GM23338 (cell line): ENCODE data around the gene ASAP2. TPM values are rescaled to one million over a fixed set of nuclear protein-coding genes. Genes with fewer than 3 reads are reported as not detected.

Experiments
- ATAC-seq: fragments of 200-7000 bp; cut with Tn5 transposase; 3 replicates; pipeline ENCODE4 v1.9.1; 2020
- DNase-seq: peaks from one replicate; pipeline ENCODE4 v3.0.0-alpha.2; 2015; ENCODE audit warnings: low spot score
- H2AFZ ChIP-seq: fragments of 200-600 bp; sonication (generic); 2 replicates; pipeline ENCODE4 v1.8.0; 2016; ENCODE audit warnings: antibody characterized with exemption, mild to moderate bottlenecking, moderate library complexity
- H3F3A ChIP-seq: fragments of 200-600 bp; sonication (generic); replicated peaks from 2 replicates; pipeline ENCODE4 v1.8.0; 2017; ENCODE audit warnings: antibody characterized with exemption, mixed run types, low read depth
- H3K27ac ChIP-seq: fragments of 200-600 bp; sonication (generic); 2 replicates; pipeline ENCODE4 v1.6.1; 2016; ENCODE audit warnings: low read depth
- H3K27me3 ChIP-seq: fragments of 200-600 bp; sonication (generic); 2 replicates; pipeline ENCODE4 v1.8.0; 2016; ENCODE audit warnings: mild to moderate bottlenecking, mixed run types, moderate library complexity; ENCODE audit not compliant: insufficient read depth
- H3K36me3 ChIP-seq: fragments of 200-600 bp; sonication (generic); 2 replicates; pipeline ENCODE4 v1.8.0; 2016; ENCODE audit warnings: mild to moderate bottlenecking; ENCODE audit not compliant: insufficient read depth
- H3K4me1 ChIP-seq: fragments of 200-600 bp; sonication (generic); 2 replicates; pipeline ENCODE4 v1.8.0; 2016; ENCODE audit warnings: mild to moderate bottlenecking, moderate library complexity; ENCODE audit not compliant: insufficient read depth
- H3K4me2 ChIP-seq: fragments of 200-600 bp; sonication (generic); 2 replicates; pipeline ENCODE4 v1.7.1; 2017; ENCODE audit warnings: mixed run types
- H3K4me3 ChIP-seq: fragments of 200-600 bp; sonication (generic); 2 replicates; pipeline ENCODE4 v1.6.1; 2016; ENCODE audit warnings: mixed run types
- H3K79me2 ChIP-seq: fragments of 200-600 bp; sonication (generic); replicated peaks from 2 replicates; pipeline ENCODE4 v1.8.0; 2017; ENCODE audit warnings: mild to moderate bottlenecking; ENCODE audit not compliant: insufficient read depth
- H3K9me2 ChIP-seq: fragments of 200-600 bp; sonication (generic); 2 replicates; pipeline ENCODE4 v1.8.0; 2017; ENCODE audit not compliant: insufficient read depth
- H4K20me1 ChIP-seq: fragments of 200-600 bp; sonication (generic); replicated peaks from 2 replicates; pipeline ENCODE4 v1.8.0; 2017; ENCODE audit warnings: mild to moderate bottlenecking; ENCODE audit not compliant: insufficient read depth
- H3K27ac Mint-ChIP-seq: 2 replicates; pipeline ENCODE4 v1.8.0; 2020; ENCODE audit warnings: inconsistent platforms, mild to moderate bottlenecking, moderate library complexity, mixed read lengths
- H3K27me3 Mint-ChIP-seq: 3 replicates; pipeline ENCODE4 v1.8.0; 2022; ENCODE audit warnings: low read depth, mild to moderate bottlenecking, moderate library complexity, mixed read lengths, inconsistent platforms; ENCODE audit not compliant: insufficient read depth, poor library complexity
- H3K36me3 Mint-ChIP-seq: 3 replicates; pipeline ENCODE4 v1.8.0; 2021; ENCODE audit warnings: low read depth, mild to moderate bottlenecking, inconsistent platforms, moderate library complexity, mixed read lengths
- H3K4me1 Mint-ChIP-seq: 3 replicates; pipeline ENCODE4 v1.8.0; 2020; ENCODE audit warnings: mild to moderate bottlenecking, inconsistent platforms, mixed read lengths
- H3K4me3 Mint-ChIP-seq: 3 replicates; pipeline ENCODE4 v1.8.0; 2021; ENCODE audit warnings: moderate library complexity, mild to moderate bottlenecking, inconsistent platforms, mixed read lengths
- H3K9me3 Mint-ChIP-seq: 3 replicates; pipeline ENCODE4 v1.8.0; 2020; ENCODE audit warnings: moderate library complexity, mild to moderate bottlenecking, inconsistent platforms, mixed read lengths
- CREB1 ChIP-seq: fragments of 250-450 bp; sonication (Bioruptor Pico); IDR thresholded peaks from 2 replicates; pipeline ENCODE4 v1.5.0; 2020; ENCODE audit warnings: low read depth, mild to moderate bottlenecking, moderate library complexity
- CTCF ChIP-seq, 2 experiments: fragments of 200-600 bp in 1 of 2; sonication (generic) in 1 of 2; conservative IDR thresholded peaks; 2 replicates each; pipeline versions ENCODE4 v1.5.1 to v1.6.1; 2016 to 2017; ENCODE audit warnings: antibody characterized with exemption in 2 of 2, low read depth in 2 of 2, mild to moderate bottlenecking in 2 of 2, moderate library complexity in 1 of 2
- ETS1 ChIP-seq: IDR thresholded peaks from 2 replicates; pipeline ENCODE4 v1.6.1; 2016; ENCODE audit warnings: antibody characterized with exemption
- EZH2 ChIP-seq: fragments of 200-600 bp; sonication (generic); IDR thresholded peaks from one replicate; pipeline ENCODE4 v1.8.0; 2017; ENCODE audit warnings: antibody characterized with exemption, mild to moderate bottlenecking, low read depth; ENCODE audit not compliant: unreplicated experiment
- EZH2phosphoT487 ChIP-seq: fragments of 200-600 bp; sonication (generic); IDR thresholded peaks from one replicate; pipeline ENCODE4 v1.8.1; 2018; ENCODE audit warnings: antibody characterized with exemption; ENCODE audit not compliant: unreplicated experiment
- JUNB ChIP-seq: IDR thresholded peaks from one replicate; pipeline ENCODE4 v1.6.1; 2016; ENCODE audit warnings: antibody characterized with exemption; ENCODE audit not compliant: unreplicated experiment
- NANOG ChIP-seq: IDR thresholded peaks from 2 replicates; pipeline ENCODE4 v1.6.1; 2016; ENCODE audit warnings: antibody characterized with exemption, borderline replicate concordance
- POLR2AphosphoS5 ChIP-seq: IDR thresholded peaks from 2 replicates; pipeline ENCODE4 v1.6.1; 2016; ENCODE audit warnings: antibody characterized with exemption, low read depth
- REST ChIP-seq: IDR thresholded peaks from one replicate; pipeline ENCODE4 v1.6.1; 2018; ENCODE audit warnings: antibody characterized with exemption; ENCODE audit not compliant: unreplicated experiment
- STAT1 ChIP-seq: IDR thresholded peaks from one replicate; pipeline ENCODE4 v1.6.1; 2016; ENCODE audit warnings: antibody characterized with exemption; ENCODE audit not compliant: unreplicated experiment
- ZNF114 ChIP-seq: fragments of 250-450 bp; sonication (Bioruptor Pico); IDR thresholded peaks from 2 replicates; pipeline ENCODE4 v1.5.0; 2020; ENCODE audit warnings: mild to moderate bottlenecking, moderate library complexity
- ZNF331 ChIP-seq: fragments of 250-450 bp; sonication (Bioruptor Pico); IDR thresholded peaks from 2 replicates; pipeline ENCODE4 v1.5.0; 2020; ENCODE audit warnings: low read depth, mild to moderate bottlenecking, moderate library complexity
- ZNF462 ChIP-seq: fragments of 250-450 bp; sonication (Bioruptor Pico); IDR thresholded peaks from 2 replicates; pipeline ENCODE4 v1.5.0; 2020; ENCODE audit warnings: mild to moderate bottlenecking, moderate library complexity
- polyA plus RNA-seq: library from polyadenylated mRNA; unstranded; fragments of >200 nt; fragmentation: Nextera tagmentation; extraction: Ambion mirVana; gene quantifications from 2 replicates; pipeline ENCODE4 v1.2.1, GENCODE V29; 2016
- total RNA-seq: library from RNA; depleted of rRNA; stranded (reverse); fragments of >200 nt; shearing (Covaris generic); gene quantifications from 2 replicates; pipeline ENCODE4 v1.2.3, GENCODE V29; 2014

The ASAP2 gene
- total and polyA plus RNA-seq, 2 experiments from 2014 or later = 2.6 to 15.6 TPM

- H4K20me1 ChIP-seq = 0 out of 2 replicates have a peak, but pooled peaks cover under 1% of the 10 kb centered on the region
- H3K4me2 ChIP-seq = no peak overlapping the region
- no peak for DNase-seq
- H3K79me2 ChIP-seq = no peaks in the 10 kb centered on the region
- no peak overlapping the region for H3K27ac ChIP-seq
- Mint-ChIP-seq H3K4me3 (no peak overlapping the region), H3K27ac (no peak overlapping the region), H3K36me3 (no peaks in the 10 kb centered on the region), H3K4me1 (peaks cover 25% of the 10 kb centered on the region), H3K27me3 (peaks cover 16% of the 10 kb centered on the region), H3K9me3 (no peaks in the 10 kb centered on the region)
- no peak for ATAC-seq
- H3K4me3 ChIP-seq = no peak overlapping the region
- H3K9me2 ChIP-seq = no peaks in the 10 kb centered on the region
- H3K27me3 ChIP-seq = no peaks in the 10 kb centered on the region
- no peak overlapping the region for H2AFZ ChIP-seq
- H3K36me3 ChIP-seq = no peaks in the 10 kb centered on the region
- H3K4me1 ChIP-seq = no peaks in the 10 kb centered on the region; the same call in 1 of the 2 replicates
- no peak for TF ChIP-seq NANOG
- TF ChIP-seq REST = no peak
- no peak for TF ChIP-seq CREB1
- TF ChIP-seq STAT1 = no peak
- TF ChIP-seq ETS1 = no peak
- TF ChIP-seq ZNF114 = no peak
- no peak for TF ChIP-seq EZH2
- no peak for TF ChIP-seq JUNB
- TF ChIP-seq EZH2phosphoT487 = no peak
- TF ChIP-seq ZNF331 = no peak
- TF ChIP-seq CTCF (conservative IDR thresholded peaks at IDR 0.05; ENCODE audit: low read depth in 2 of 2) = no peak
- no peak for TF ChIP-seq ZNF462 (CRISPR knock-in tag)
- no peak for TF ChIP-seq POLR2AphosphoS5
- no peaks in the 10 kb centered on the region for H3F3A ChIP-seq
These were observed 96.1 kb downstream of the ASAP2 start for GRCh38 chr2:9302755-9303154.
